ENCODE measurements around the gene SFT2D1.

Gene SFT2D1

GRCh38 chr6:166381733-166382499, 39.6 kb upstream of the SFT2D1 start:
- Histone ChIP-seq H3K27me3 (ENCODE audit: control insufficient read depth in 2 of 2, insufficient read depth in 2 of 2, low read length in 2 of 2) (no peaks in the 10 kb centered on the region), H3K9ac (ENCODE audit: low read depth in 1 of 2, low read length in 2 of 2) (peak overlapping the region; percentile 90 to 100), H3K36me3 (ENCODE audit: control insufficient read depth in 2 of 2, insufficient read depth in 2 of 2, low read length in 2 of 2) (peaks cover 0 to 3% of the 10 kb centered on the region in 2 donors), H3K4me3 (ENCODE audit: low read length in 2 of 2) (peak overlapping the region; percentile 96 to 97), H3K9me3 (ENCODE audit: control insufficient read depth in 2 of 2, low read length in 2 of 2) (no peaks in the 10 kb centered on the region), H3K4me1 (ENCODE audit: control insufficient read depth in 2 of 2, insufficient read depth in 2 of 2, low read length in 2 of 2) (peaks cover 8 to 14% of the 10 kb centered on the region in 2 donors), H3K27ac (ENCODE audit: low read depth in 2 of 2, low read length in 2 of 2) (peak overlapping the region; percentile 96 to 97)

DNA sequence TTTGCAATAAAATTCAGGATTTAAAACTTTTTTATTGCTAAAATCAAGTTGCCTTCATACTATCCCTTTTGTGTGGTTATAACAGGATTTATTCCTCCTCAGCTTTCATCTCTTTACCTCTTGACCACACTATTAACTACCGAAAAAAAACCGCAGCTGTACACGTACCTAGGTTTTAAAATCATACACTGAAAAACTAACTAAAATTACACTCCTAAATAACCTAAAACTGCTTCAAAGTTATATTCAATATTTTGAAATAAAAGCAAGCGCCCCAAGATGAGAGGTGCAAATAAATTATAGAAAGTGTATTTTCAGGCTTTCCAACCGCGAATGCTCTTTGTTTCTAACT, 39.0 kb upstream of the SFT2D1 start:
- H3K9ac ChIP-seq (ENCODE audit: low read depth in 1 of 2, low read length in 2 of 2) = peak overlapping the region; percentile 90 to 100
- H3K27me3 ChIP-seq (ENCODE audit: control insufficient read depth in 2 of 2, insufficient read depth in 2 of 2, low read length in 2 of 2) = no peaks in the 10 kb centered on the region
- peaks cover 0 to 3% of the 10 kb centered on the region in 2 donors for H3K36me3 ChIP-seq (ENCODE audit: control insufficient read depth in 2 of 2, insufficient read depth in 2 of 2, low read length in 2 of 2)
- peaks cover 8 to 14% of the 10 kb centered on the region in 2 donors for H3K4me1 ChIP-seq (ENCODE audit: control insufficient read depth in 2 of 2, insufficient read depth in 2 of 2, low read length in 2 of 2)
- H3K4me3 ChIP-seq (ENCODE audit: low read length in 2 of 2) = peak overlapping the region; percentile 96 to 97
- H3K9me3 ChIP-seq (ENCODE audit: control insufficient read depth in 2 of 2, low read length in 2 of 2) = no peaks in the 10 kb centered on the region
- peak overlapping the region; percentile 96 to 97 for H3K27ac ChIP-seq (ENCODE audit: low read depth in 2 of 2, low read length in 2 of 2)

DNA sequence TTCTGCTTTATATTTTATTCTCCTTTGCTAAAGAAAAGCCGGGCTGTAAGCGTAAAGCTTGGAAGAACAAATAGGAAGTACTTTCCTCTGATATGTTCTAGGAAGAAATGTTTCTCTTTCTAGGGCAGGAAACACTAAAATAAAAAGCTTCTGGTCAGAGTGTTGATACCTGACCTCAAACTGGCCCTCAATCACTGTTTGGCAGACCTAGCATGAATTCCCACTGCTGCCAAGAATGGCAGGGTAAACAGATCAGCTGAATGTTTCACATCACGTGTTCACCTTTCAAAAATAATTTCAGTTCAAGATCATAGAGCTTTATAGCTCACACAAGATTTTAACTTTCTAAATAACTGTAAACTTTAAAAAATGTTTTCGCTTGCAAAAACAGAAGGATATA, 37.5 kb upstream of the SFT2D1 start:
- Histone ChIP-seq H3K9ac (ENCODE audit: low read depth in 1 of 2, low read length in 2 of 2) (no peak overlapping the region), H3K27me3 (ENCODE audit: control insufficient read depth in 2 of 2, insufficient read depth in 2 of 2, low read length in 2 of 2) (no peaks in the 10 kb centered on the region), H3K9me3 (ENCODE audit: control insufficient read depth in 2 of 2, low read length in 2 of 2) (no peaks in the 10 kb centered on the region), H3K36me3 (ENCODE audit: control insufficient read depth in 2 of 2, insufficient read depth in 2 of 2, low read length in 2 of 2) (peaks cover 0 to 3% of the 10 kb centered on the region in 2 donors), H3K4me3 (ENCODE audit: low read length in 2 of 2) (no peak overlapping the region), H3K27ac (ENCODE audit: low read depth in 2 of 2, low read length in 2 of 2) (no peak overlapping the region), H3K4me1 (ENCODE audit: control insufficient read depth in 2 of 2, insufficient read depth in 2 of 2, low read length in 2 of 2) (peaks cover 8 to 14% of the 10 kb centered on the region in 2 donors)

- Histone ChIP-seq H3K9me3 (ENCODE audit: control insufficient read depth in 2 of 2, low read length in 2 of 2) (no peaks in the 10 kb centered on the region), H3K27ac (ENCODE audit: low read depth in 2 of 2, low read length in 2 of 2) (no peak overlapping the region), H3K27me3 (ENCODE audit: control insufficient read depth in 2 of 2, insufficient read depth in 2 of 2, low read length in 2 of 2) (no peaks in the 10 kb centered on the region), H3K4me1 (ENCODE audit: control insufficient read depth in 2 of 2, insufficient read depth in 2 of 2, low read length in 2 of 2) (peaks cover 8 to 11% of the 10 kb centered on the region in 2 donors), H3K36me3 (ENCODE audit: control insufficient read depth in 2 of 2, insufficient read depth in 2 of 2, low read length in 2 of 2) (peaks cover 0 to 3% of the 10 kb centered on the region in 2 donors), H3K4me3 (ENCODE audit: low read length in 2 of 2) (no peak overlapping the region), H3K9ac (ENCODE audit: low read depth in 1 of 2, low read length in 2 of 2) (no peak overlapping the region)
These were observed 36.8 kb upstream of the SFT2D1 start for GRCh38 chr6:166379103-166379586.

DNA sequence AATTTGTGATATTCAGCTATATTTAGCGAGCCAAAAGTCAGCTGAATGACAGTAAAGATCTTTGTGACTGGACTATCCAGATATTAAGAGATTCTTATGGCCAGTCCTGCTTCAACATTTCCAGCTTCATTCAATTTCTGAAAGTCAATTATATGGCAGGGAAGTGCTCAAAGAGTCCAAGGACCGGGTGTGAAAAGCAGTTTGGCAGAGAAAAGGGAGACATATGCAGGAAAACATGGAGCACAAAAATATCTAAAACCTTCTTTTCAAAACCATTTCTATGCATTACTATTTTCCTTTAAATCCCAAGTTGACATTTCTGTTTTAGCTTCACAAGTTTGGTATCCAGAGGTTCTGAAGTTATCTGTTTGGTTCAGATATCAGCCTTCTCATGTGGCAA, 35.4 kb upstream of the SFT2D1 start:
- Histone ChIP-seq H3K9me3 (ENCODE audit: control insufficient read depth in 2 of 2, low read length in 2 of 2) (no peaks in the 10 kb centered on the region), H3K4me1 (ENCODE audit: control insufficient read depth in 2 of 2, insufficient read depth in 2 of 2, low read length in 2 of 2) (peaks cover 8 to 11% of the 10 kb centered on the region in 2 donors), H3K9ac (ENCODE audit: low read depth in 1 of 2, low read length in 2 of 2) (no peak overlapping the region), H3K27me3 (ENCODE audit: control insufficient read depth in 2 of 2, insufficient read depth in 2 of 2, low read length in 2 of 2) (no peaks in the 10 kb centered on the region), H3K36me3 (ENCODE audit: control insufficient read depth in 2 of 2, insufficient read depth in 2 of 2, low read length in 2 of 2) (peaks cover 0 to 3% of the 10 kb centered on the region in 2 donors), H3K27ac (ENCODE audit: low read depth in 2 of 2, low read length in 2 of 2) (no peak overlapping the region), H3K4me3 (ENCODE audit: low read length in 2 of 2) (no peak overlapping the region)

DNA sequence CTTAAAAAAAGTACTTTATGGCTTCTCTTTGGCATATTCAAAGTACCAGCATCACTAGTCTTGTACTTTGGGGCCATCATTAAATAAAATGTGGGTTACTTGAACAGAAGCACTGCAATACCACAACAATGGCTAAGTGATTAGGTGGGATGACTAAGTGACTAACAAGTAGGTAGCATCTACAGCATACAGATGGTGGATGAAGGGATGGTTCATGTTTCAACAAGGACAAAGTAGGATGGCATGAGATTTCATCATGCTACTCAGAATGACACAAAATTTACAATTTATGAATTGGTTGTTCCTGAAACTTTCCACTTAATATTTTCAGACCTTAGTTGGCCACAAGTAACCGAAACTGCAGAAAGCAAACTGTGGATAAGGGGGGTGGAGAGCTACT, 32.7 kb upstream of the SFT2D1 start:
- Histone ChIP-seq H3K9me3 (ENCODE audit: control insufficient read depth in 2 of 2, low read length in 2 of 2) (no peaks in the 10 kb centered on the region), H3K4me1 (ENCODE audit: control insufficient read depth in 2 of 2, insufficient read depth in 2 of 2, low read length in 2 of 2) (no peaks in the 10 kb centered on the region), H3K27ac (ENCODE audit: low read depth in 2 of 2, low read length in 2 of 2) (no peak overlapping the region), H3K36me3 (ENCODE audit: control insufficient read depth in 2 of 2, insufficient read depth in 2 of 2, low read length in 2 of 2) (peaks cover 0 to 3% of the 10 kb centered on the region in 2 donors), H3K27me3 (ENCODE audit: control insufficient read depth in 2 of 2, insufficient read depth in 2 of 2, low read length in 2 of 2) (no peaks in the 10 kb centered on the region), H3K4me3 (ENCODE audit: low read length in 2 of 2) (no peak overlapping the region), H3K9ac (ENCODE audit: low read depth in 1 of 2, low read length in 2 of 2) (no peak overlapping the region)

- Histone ChIP-seq H3K4me1 (ENCODE audit: control insufficient read depth in 2 of 2, insufficient read depth in 2 of 2, low read length in 2 of 2) (no peaks in the 10 kb centered on the region), H3K27ac (ENCODE audit: low read depth in 2 of 2, low read length in 2 of 2) (no peak overlapping the region)
These were observed 28.1 kb upstream of the SFT2D1 start for GRCh38 chr6:166370489-166370888.

GRCh38 chr6:166369782-166370181, 27.4 kb upstream of the SFT2D1 start:
- Histone ChIP-seq H3K36me3 (ENCODE audit: control insufficient read depth in 2 of 2, insufficient read depth in 2 of 2, low read length in 2 of 2) (peaks cover 10 to 17% of the 10 kb centered on the region in 2 donors), H3K9ac (ENCODE audit: low read depth in 1 of 2, low read length in 2 of 2) (no peak overlapping the region), H3K9me3 (ENCODE audit: control insufficient read depth in 2 of 2, low read length in 2 of 2) (no peaks in the 10 kb centered on the region), H3K27me3 (ENCODE audit: control insufficient read depth in 2 of 2, insufficient read depth in 2 of 2, low read length in 2 of 2) (no peaks in the 10 kb centered on the region), H3K4me1 (ENCODE audit: control insufficient read depth in 2 of 2, insufficient read depth in 2 of 2, low read length in 2 of 2) (peaks cover 0 to 1% of the 10 kb centered on the region in 2 donors), H3K4me3 (ENCODE audit: low read length in 2 of 2) (no peak overlapping the region), H3K27ac (ENCODE audit: low read depth in 2 of 2, low read length in 2 of 2) (no peak overlapping the region)

More at GRCh38 chr6:166370489-166370888, 28.1 kb upstream of the SFT2D1 start:
- Histone ChIP-seq H3K4me3 (ENCODE audit: low read length in 2 of 2) (no peak overlapping the region), H3K9me3 (ENCODE audit: control insufficient read depth in 2 of 2, low read length in 2 of 2) (no peaks in the 10 kb centered on the region), H3K9ac (ENCODE audit: low read depth in 1 of 2, low read length in 2 of 2) (no peak overlapping the region), H3K27me3 (ENCODE audit: control insufficient read depth in 2 of 2, insufficient read depth in 2 of 2, low read length in 2 of 2) (no peaks in the 10 kb centered on the region), H3K36me3 (ENCODE audit: control insufficient read depth in 2 of 2, insufficient read depth in 2 of 2, low read length in 2 of 2) (peaks cover 4 to 11% of the 10 kb centered on the region in 2 donors)

GRCh38 chr6:166366921-166367320, 24.6 kb upstream of the SFT2D1 start:
- peaks cover 21 to 29% of the 10 kb centered on the region in 2 donors for H3K36me3 ChIP-seq (ENCODE audit: control insufficient read depth in 2 of 2, insufficient read depth in 2 of 2, low read length in 2 of 2)

GRCh38 chr6:166365806-166366205, 23.5 kb upstream of the SFT2D1 start:
- peaks cover 0 to 2% of the 10 kb centered on the region in 2 donors for H3K4me1 ChIP-seq (ENCODE audit: control insufficient read depth in 2 of 2, insufficient read depth in 2 of 2, low read length in 2 of 2)
- peaks cover 21 to 29% of the 10 kb centered on the region in 2 donors for H3K36me3 ChIP-seq (ENCODE audit: control insufficient read depth in 2 of 2, insufficient read depth in 2 of 2, low read length in 2 of 2)
- H3K9ac ChIP-seq (ENCODE audit: low read depth in 1 of 2, low read length in 2 of 2) = no peak overlapping the region
- H3K9me3 ChIP-seq (ENCODE audit: control insufficient read depth in 2 of 2, low read length in 2 of 2) = no peaks in the 10 kb centered on the region
- no peak overlapping the region for H3K27ac ChIP-seq (ENCODE audit: low read depth in 2 of 2, low read length in 2 of 2)
- no peaks in the 10 kb centered on the region for H3K27me3 ChIP-seq (ENCODE audit: control insufficient read depth in 2 of 2, insufficient read depth in 2 of 2, low read length in 2 of 2)
- no peak overlapping the region for H3K4me3 ChIP-seq (ENCODE audit: low read length in 2 of 2)

More at GRCh38 chr6:166366921-166367320, 24.6 kb upstream of the SFT2D1 start:
- no peak overlapping the region for H3K9ac ChIP-seq (ENCODE audit: low read depth in 1 of 2, low read length in 2 of 2)
- no peaks in the 10 kb centered on the region for H3K9me3 ChIP-seq (ENCODE audit: control insufficient read depth in 2 of 2, low read length in 2 of 2)
- H3K27me3 ChIP-seq (ENCODE audit: control insufficient read depth in 2 of 2, insufficient read depth in 2 of 2, low read length in 2 of 2) = no peaks in the 10 kb centered on the region
- no peak overlapping the region for H3K4me3 ChIP-seq (ENCODE audit: low read length in 2 of 2)
- H3K27ac ChIP-seq (ENCODE audit: low read depth in 2 of 2, low read length in 2 of 2) = no peak overlapping the region
- H3K4me1 ChIP-seq (ENCODE audit: control insufficient read depth in 2 of 2, insufficient read depth in 2 of 2, low read length in 2 of 2) = peaks cover 0 to 2% of the 10 kb centered on the region in 2 donors

All from mucosa of rectum (tissue), 2 donors.